ENCODE measurements around the gene PSMA8. TPM values are rescaled to one million over a fixed set of nuclear protein-coding genes. Genes with fewer than 3 reads are reported as not detected.

The PSMA8 gene
- total RNA-seq, 6 experiments from 2014 or later: not detected

- TF ChIP-seq POLR2A (IDR thresholded peaks at IDR 0.05) (no peak), CTCF (IDR thresholded peaks at IDR 0.05) (no peak)
- no peak overlapping the region for H3K4me3 ChIP-seq
- DNase-seq (no peak), ATAC-seq (no peak)
- no peak overlapping the region for H3K27ac ChIP-seq
- H3K9me3 ChIP-seq: no peaks in the 10 kb centered on the region
- H3K36me3 ChIP-seq: no peaks in the 10 kb centered on the region
- WGBS (ENCODE audit: insufficient coverage, low coverage, low lambda C conversion rate, missing lambda C conversion rate): 55% methylated on average over 3 of the region's 3 CpGs
- intact Hi-C loops (cut with DNase I): no loop called here
- H3K4me1 ChIP-seq: no peaks in the 10 kb centered on the region
- H3K27me3 ChIP-seq: no peaks in the 10 kb centered on the region
Observed at GRCh38 chr18:26207937-26208336, 74.3 kb downstream of the PSMA8 start.

- Histone ChIP-seq H3K4me3 (no peak overlapping the region), H3K9me3 (no peaks in the 10 kb centered on the region), H3K36me3 (no peaks in the 10 kb centered on the region), H3K27me3 (no peaks in the 10 kb centered on the region), H3K27ac (no peak overlapping the region), H3K4me1 (no peaks in the 10 kb centered on the region)
- intact Hi-C loops (cut with DNase I): no loop called here
- DNase-seq: no peak
- TF ChIP-seq POLR2A (IDR thresholded peaks at IDR 0.05) (no peak), CTCF (IDR thresholded peaks at IDR 0.05) (no peak)
- WGBS (ENCODE audit: insufficient coverage, low coverage, low lambda C conversion rate, missing lambda C conversion rate): 42% methylated on average over 2 of the region's 2 CpGs
- ATAC-seq: no peak
Observed at GRCh38 chr18:26208977-26209376, 75.3 kb downstream of the PSMA8 start.

- intact Hi-C loops (cut with DNase I): no loop called here
- H3K27me3 ChIP-seq: no peaks in the 10 kb centered on the region
- no peak overlapping the region for H3K4me3 ChIP-seq
- H3K36me3 ChIP-seq: no peaks in the 10 kb centered on the region
- TF ChIP-seq CTCF (IDR thresholded peaks at IDR 0.05): no peak
- TF ChIP-seq POLR2A (IDR thresholded peaks at IDR 0.05): no peak
- 58% methylated on average over 2 of the region's 4 CpGs for WGBS (ENCODE audit: insufficient coverage, low coverage, low lambda C conversion rate, missing lambda C conversion rate)
- no peaks in the 10 kb centered on the region for H3K4me1 ChIP-seq
- H3K9me3 ChIP-seq: no peaks in the 10 kb centered on the region
- H3K27ac ChIP-seq: no peak overlapping the region
- DNase-seq: no peak
- no peak for ATAC-seq
Observed at GRCh38 chr18:26210147-26210546, 76.5 kb downstream of the PSMA8 start.

GRCh38 chr18:26215247-26215970, 81.7 kb downstream of the PSMA8 start:
- Histone ChIP-seq H3K27ac (no peak overlapping the region), H3K36me3 (no peaks in the 10 kb centered on the region), H3K4me1 (no peaks in the 10 kb centered on the region), H3K4me3 (no peak overlapping the region), H3K27me3 (no peaks in the 10 kb centered on the region), H3K9me3 (no peaks in the 10 kb centered on the region)
- intact Hi-C loops (cut with DNase I): no loop called here
- DNase-seq (no peak), ATAC-seq (no peak)
- TF ChIP-seq CTCF (IDR thresholded peaks at IDR 0.05): no peak
- no peak for TF ChIP-seq POLR2A (IDR thresholded peaks at IDR 0.05)
- 32% methylated on average over 6 of the region's 7 CpGs for WGBS (ENCODE audit: insufficient coverage, low coverage, low lambda C conversion rate, missing lambda C conversion rate)

All from right lobe of liver (tissue), 6 donors.